T-helper 2 cell treated with Interferon-gamma antibody and Interleukin-4, amounts not matched to agents 5 μg/mL and 100 μg/mL, for 36 hours (primary cell): ENCODE measurements around the gene F13A1.
"Not testable (repeated sequence)": the region's sequence is repeated elsewhere in the genome, so short reads cannot be mapped to it uniquely, and the experiment has no call there.

Experiments used
- DNase-seq: peaks from one replicate; pipeline ENCODE4 v3.0.0; 2021; ENCODE audit warnings: low spot score
- H3K27ac Mint-ChIP-seq: one replicate; pipeline ENCODE4 v1.8.0; 2021; ENCODE audit warnings: mild to moderate bottlenecking, mixed read lengths
- H3K27me3 Mint-ChIP-seq: one replicate; pipeline ENCODE4 v1.8.0; 2021; ENCODE audit warnings: low read depth, mixed read lengths
- H3K36me3 Mint-ChIP-seq: one replicate; pipeline ENCODE4 v1.8.0; 2021; ENCODE audit warnings: low read depth, mixed read lengths
- H3K4me1 Mint-ChIP-seq: one replicate; pipeline ENCODE4 v1.8.0; 2021; ENCODE audit warnings: low read depth, mixed read lengths
- H3K4me3 Mint-ChIP-seq: one replicate; pipeline ENCODE4 v1.8.0; 2022; ENCODE audit warnings: mild to moderate bottlenecking, moderate library complexity, mixed read lengths
- H3K9me3 Mint-ChIP-seq: one replicate; pipeline ENCODE4 v1.8.0; 2021; ENCODE audit warnings: mixed read lengths

F13A1 gene

DNA sequence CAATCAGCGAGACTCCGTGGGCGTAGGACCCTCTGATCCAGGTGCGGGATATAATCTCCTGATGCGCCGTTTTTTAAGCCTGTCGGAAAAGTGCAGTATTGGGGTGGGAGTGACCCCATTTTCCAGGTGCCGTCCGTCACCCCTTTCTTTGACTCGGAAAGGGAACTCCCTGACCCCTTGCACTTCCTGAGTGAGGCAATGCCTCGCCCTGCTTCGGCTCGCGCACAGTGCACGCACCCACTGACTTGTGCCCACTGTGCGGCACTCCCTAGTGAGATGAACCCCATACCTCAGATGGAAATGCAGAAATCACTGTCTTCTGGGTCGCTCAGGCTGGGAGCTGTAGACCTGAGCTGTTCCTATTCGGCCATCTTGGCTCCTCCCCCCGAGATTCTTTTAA lies 20.1 kb downstream of the F13A1 start:
- not testable (repeated sequence) for H3K36me3 Mint-ChIP-seq, DNase-seq, H3K4me3 Mint-ChIP-seq, H3K27ac Mint-ChIP-seq, H3K27me3 Mint-ChIP-seq, H3K9me3 Mint-ChIP-seq, H3K4me1 Mint-ChIP-seq

DNA sequence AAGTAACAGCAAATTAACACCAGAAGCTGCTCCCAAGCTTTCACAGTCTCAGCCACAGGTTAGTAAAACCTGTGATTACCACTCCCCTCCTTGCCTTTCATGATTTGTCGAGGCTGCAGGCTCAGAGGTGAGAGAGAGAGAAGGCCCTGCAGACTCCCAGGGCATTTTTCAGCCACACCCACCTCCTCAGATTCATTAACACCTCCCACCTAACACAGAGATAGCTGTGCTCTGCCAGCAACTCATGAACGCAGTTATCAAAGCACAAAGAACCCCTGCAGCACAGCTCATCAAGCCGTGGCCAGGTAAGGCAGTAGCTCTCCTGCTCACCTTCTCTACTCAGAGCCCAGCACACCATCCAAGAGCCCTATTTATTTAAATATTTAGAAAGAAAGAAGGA lies 27.1 kb downstream of the F13A1 start:
- Mint-ChIP-seq H3K4me1 (no peaks in the 10 kb centered on the region), H3K9me3 (no peaks in the 10 kb centered on the region), H3K36me3 (no peaks in the 10 kb centered on the region), H3K4me3 (no peak overlapping the region), H3K27ac (no peak overlapping the region), H3K27me3 (peaks cover 7% of the 10 kb centered on the region)
- DNase-seq: no peak

DNA sequence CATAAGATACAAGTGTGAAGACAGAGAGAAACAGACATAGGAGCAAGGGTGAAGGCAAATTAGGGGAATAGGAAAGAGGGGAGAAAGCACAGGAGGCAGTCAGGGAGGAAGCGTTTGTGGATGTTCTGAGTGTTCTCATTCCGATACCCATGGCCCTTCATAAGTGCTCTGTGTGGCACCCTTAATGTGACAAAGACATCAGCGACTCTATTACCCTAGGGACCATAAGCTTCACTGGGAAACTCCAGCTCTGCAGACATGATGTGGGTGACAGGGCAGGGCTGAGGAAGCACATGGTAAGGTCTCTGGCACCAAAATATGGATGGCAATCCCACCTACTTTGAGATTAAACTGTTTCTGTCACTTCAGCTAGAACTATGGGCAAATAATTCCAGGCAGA lies 33.0 kb downstream of the F13A1 start:
- no peaks in the 10 kb centered on the region for H3K9me3 Mint-ChIP-seq
- H3K27ac Mint-ChIP-seq: no peak overlapping the region
- H3K4me1 Mint-ChIP-seq: no peaks in the 10 kb centered on the region

DNA sequence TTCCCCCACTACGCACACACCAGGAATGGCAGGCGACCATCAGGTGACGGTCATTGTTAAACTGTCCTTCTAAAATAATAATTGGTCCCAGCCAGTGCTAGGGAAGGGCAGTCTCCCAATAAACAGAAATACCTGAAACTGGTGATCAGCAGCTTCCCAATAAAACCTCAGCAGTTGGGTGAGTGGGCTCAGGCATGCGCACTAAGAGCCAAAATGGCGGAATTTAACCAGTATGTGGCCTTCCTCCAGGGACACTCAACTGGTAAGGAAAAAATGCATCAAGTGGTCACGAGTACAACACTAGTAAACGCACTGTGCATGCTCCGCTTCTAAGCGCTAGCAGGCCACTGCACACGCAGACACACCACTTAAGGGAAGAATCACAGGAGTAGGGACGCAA lies 34.8 kb downstream of the F13A1 start:
- no peaks in the 10 kb centered on the region for H3K4me1 Mint-ChIP-seq
- no peak overlapping the region for H3K27ac Mint-ChIP-seq
- no peaks in the 10 kb centered on the region for H3K36me3 Mint-ChIP-seq
- DNase-seq: no peak
- H3K4me3 Mint-ChIP-seq: no peak overlapping the region
- no peaks in the 10 kb centered on the region for H3K9me3 Mint-ChIP-seq
- peaks cover 12% of the 10 kb centered on the region for H3K27me3 Mint-ChIP-seq

More for the DNA sequence above, 33.0 kb downstream of the F13A1 start:
- no peak overlapping the region for H3K4me3 Mint-ChIP-seq
- H3K36me3 Mint-ChIP-seq: no peaks in the 10 kb centered on the region
- peaks cover 12% of the 10 kb centered on the region for H3K27me3 Mint-ChIP-seq
- DNase-seq: no peak

DNA sequence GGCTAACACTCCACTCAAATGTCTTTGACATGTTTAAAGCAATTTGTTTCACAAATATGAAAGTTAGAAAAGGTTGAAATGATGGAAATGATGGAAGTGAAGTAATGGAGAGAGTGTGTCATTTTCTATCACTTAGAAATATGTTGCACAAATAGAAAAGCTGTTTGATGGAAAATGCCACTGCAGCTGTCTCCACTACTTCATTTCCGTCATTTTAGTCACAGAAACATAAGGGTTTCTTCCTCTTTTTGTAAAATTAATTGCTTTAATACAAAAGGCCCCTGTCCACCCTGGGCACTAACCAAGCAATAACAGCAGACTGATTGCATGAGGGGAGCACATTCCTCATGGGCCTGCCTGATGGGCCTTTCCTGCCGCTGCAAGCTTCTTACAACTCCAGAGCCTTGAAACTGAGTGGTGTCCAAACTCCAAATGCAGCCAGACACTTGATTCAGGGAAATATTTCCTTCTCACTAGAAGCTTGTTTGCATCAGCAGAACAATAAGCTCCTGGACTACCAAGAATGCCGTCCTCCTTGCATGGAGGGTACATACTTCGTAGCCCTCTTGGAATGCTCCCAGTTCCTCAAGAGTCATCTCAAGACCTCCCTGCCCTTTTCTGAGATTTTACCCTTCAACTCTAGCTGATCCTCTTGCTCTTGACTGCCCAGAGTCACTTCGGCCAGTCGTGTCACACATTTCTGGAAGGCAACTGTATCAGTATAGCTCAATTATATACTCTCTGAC lies 36.1 kb downstream of the F13A1 start:
- Mint-ChIP-seq H3K9me3 (no peaks in the 10 kb centered on the region), H3K27ac (no peak overlapping the region), H3K36me3 (no peaks in the 10 kb centered on the region), H3K4me3 (no peak overlapping the region), H3K27me3 (peaks cover 9% of the 10 kb centered on the region), H3K4me1 (no peaks in the 10 kb centered on the region)
- no peak for DNase-seq

DNA sequence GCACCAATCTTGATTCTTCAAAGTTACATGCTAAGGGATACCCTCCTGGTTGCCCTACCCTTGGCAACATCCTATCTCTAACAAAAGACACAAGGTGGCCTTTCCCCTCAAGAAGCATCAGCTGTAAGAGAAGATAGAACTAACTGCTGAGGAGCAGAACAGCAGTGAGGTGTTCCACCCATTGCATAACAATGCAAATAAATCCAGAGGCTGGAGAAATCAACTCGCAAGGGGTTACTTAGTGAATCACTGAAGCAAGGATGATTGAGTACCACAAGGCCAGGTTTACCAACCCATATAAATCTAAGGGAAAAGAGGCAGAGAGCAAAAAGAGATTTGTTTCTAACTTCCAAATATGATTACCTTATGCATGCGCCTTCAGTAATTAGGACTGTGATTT lies 36.7 kb downstream of the F13A1 start:
- Mint-ChIP-seq H3K4me3 (no peak overlapping the region), H3K36me3 (no peaks in the 10 kb centered on the region), H3K27me3 (peaks cover 8% of the 10 kb centered on the region), H3K9me3 (no peaks in the 10 kb centered on the region), H3K27ac (no peak overlapping the region), H3K4me1 (no peaks in the 10 kb centered on the region)
- no peak for DNase-seq

DNA sequence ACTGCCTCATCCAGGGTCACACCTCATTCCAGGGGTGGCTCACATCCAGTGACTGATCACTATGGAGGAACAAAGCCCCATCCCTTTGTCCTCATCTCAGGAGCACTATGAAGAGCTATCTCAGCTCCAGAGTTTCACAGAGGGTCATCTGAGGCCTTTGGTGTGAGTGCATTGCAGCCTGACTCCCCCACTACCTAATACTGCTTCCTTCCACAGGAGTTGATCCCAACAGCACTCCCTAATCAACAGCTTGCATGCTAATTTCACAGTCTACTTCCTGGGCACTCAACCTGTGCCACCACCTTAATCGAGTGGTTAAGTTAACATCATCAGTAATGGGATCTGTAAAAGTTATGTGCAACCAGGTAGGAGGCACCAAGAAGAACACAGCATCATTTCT lies 37.7 kb downstream of the F13A1 start:
- no peak for DNase-seq
- Mint-ChIP-seq H3K4me3 (no peak overlapping the region), H3K27ac (no peak overlapping the region), H3K36me3 (no peaks in the 10 kb centered on the region), H3K4me1 (no peaks in the 10 kb centered on the region), H3K9me3 (no peaks in the 10 kb centered on the region), H3K27me3 (peaks cover 11% of the 10 kb centered on the region)

DNA sequence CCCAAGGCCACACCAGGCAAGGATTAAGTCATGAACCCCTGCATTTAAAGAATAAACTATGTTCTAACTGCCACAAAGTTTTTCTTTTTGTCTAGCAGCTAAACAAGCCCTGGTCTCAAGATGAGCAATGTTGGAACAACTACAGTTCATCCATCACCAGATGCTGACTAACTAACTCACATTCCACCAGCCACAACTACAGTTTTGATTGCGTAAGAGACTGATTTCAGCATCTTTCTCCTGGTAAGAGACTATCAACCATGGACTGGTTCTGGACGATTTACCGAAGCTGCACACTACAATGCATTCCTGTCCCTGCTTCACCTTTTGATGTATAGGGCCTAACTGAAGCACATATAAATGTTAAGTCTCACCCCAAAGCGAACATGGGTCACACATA lies 43.0 kb downstream of the F13A1 start:
- H3K4me1 Mint-ChIP-seq: no peaks in the 10 kb centered on the region
- H3K27ac Mint-ChIP-seq: no peak overlapping the region
- DNase-seq: no peak
- H3K9me3 Mint-ChIP-seq: no peaks in the 10 kb centered on the region
- peaks cover 6% of the 10 kb centered on the region for H3K27me3 Mint-ChIP-seq
- H3K36me3 Mint-ChIP-seq: no peaks in the 10 kb centered on the region
- H3K4me3 Mint-ChIP-seq: no peak overlapping the region

DNA sequence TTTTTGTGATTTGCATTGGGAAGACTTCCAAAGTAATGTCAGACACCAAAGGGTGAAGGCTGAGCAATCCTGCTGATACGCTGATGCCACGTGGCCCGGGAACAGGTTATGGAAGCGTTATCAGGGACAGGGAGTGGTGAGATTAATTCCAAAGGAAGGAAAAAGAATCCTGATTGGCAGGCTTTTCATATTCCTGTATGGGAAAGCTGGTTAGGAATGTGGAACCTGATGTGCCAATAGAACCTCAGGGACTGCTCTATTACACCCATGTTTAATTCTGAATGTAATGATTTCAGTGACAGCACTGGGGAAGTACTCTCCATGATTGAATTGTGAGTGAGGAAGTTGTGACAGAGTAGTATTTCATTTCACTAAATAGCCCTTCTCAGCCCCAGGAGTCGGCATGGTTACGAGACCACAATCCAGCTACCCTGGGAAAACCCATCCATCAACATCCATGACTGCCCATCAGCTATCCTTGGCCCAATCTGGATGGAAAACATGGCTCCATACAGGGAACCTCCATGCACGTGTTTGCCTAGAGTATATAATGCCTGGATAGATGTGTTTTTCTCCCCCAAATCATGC lies 49.4 kb downstream of the F13A1 start:
- Mint-ChIP-seq H3K4me3 (no peak overlapping the region), H3K4me1 (no peaks in the 10 kb centered on the region), H3K36me3 (no peaks in the 10 kb centered on the region), H3K9me3 (no peaks in the 10 kb centered on the region), H3K27me3 (no peaks in the 10 kb centered on the region), H3K27ac (no peak overlapping the region)
- no peak for DNase-seq

DNA sequence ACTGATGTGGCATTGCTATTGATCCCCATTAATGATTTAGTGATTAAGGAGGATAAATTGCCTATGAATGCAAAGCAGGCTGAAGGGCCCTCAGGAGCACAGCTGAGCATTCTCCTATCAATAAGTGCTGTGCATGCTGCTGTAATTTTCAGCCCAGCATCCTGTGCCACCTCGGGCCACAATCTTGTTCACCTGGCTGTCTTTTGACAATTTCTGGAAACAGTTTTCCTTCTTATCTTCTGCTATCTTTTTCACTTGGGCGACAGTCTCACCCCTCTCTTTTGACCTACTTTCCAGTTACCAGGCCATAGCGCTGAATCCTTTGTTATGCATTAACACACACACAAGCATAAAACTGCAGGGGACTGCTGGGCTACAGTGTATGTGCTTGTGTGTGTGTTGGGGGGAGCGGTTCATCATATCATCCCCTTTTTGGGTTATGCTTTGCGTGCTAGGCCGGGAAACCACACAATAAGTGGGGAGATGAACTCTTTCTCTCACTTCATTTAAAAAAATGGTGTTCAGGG lies 60.2 kb downstream of the F13A1 start:
- Mint-ChIP-seq H3K36me3 (no peaks in the 10 kb centered on the region), H3K4me3 (no peak overlapping the region), H3K9me3 (no peaks in the 10 kb centered on the region), H3K27ac (no peak overlapping the region), H3K27me3 (no peaks in the 10 kb centered on the region), H3K4me1 (no peaks in the 10 kb centered on the region)
- no peak for DNase-seq

DNA sequence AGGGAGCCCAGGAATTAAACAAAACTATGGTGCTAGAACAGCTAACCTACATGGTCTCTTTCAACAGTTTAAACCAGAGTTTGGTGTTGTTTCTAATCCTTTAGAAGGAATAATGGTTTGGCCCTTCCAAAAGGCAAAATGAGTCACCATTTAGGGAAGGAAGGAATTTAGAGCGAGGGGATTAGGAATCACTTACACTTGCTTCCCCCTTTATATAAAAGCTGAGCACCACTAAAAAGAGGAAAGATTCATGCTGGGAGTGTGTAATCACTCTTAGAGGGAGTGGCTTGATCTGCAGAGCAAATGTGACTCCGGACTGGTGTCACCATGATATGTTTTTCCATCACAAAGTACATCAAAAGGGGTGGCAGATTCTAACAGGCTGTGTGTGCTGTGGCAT lies 63.6 kb downstream of the F13A1 start:
- DNase-seq: no peak

DNA sequence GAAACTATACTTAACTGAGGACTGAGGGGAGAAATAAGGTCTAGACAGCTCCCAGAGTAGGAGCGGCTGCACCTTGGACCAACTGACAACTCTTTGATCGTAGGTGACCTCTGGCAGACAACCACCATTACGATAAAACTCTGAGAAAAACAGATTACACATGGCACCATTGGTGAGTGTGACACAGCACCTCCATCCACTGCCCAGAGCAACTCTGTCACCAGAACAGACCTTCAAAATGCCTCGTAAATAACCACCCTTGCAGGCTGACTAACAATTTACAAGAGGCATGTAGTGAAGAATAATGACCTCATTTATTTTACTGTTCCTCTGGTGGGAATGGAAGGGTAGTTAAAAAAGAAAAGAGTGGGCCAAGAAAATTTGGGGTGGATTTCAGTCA lies 64.2 kb downstream of the F13A1 start:
- Mint-ChIP-seq H3K4me1 (no peaks in the 10 kb centered on the region), H3K27me3 (peaks cover 5% of the 10 kb centered on the region), H3K4me3 (no peak overlapping the region), H3K36me3 (no peaks in the 10 kb centered on the region), H3K27ac (no peak overlapping the region), H3K9me3 (no peaks in the 10 kb centered on the region)
- DNase-seq: no peak

More for the DNA sequence above, 63.6 kb downstream of the F13A1 start:
- H3K27me3 Mint-ChIP-seq: peaks cover 2% of the 10 kb centered on the region
- H3K27ac Mint-ChIP-seq: no peak overlapping the region
- no peaks in the 10 kb centered on the region for H3K9me3 Mint-ChIP-seq
- no peak overlapping the region for H3K4me3 Mint-ChIP-seq
- H3K36me3 Mint-ChIP-seq: no peaks in the 10 kb centered on the region
- H3K4me1 Mint-ChIP-seq: no peaks in the 10 kb centered on the region

DNA sequence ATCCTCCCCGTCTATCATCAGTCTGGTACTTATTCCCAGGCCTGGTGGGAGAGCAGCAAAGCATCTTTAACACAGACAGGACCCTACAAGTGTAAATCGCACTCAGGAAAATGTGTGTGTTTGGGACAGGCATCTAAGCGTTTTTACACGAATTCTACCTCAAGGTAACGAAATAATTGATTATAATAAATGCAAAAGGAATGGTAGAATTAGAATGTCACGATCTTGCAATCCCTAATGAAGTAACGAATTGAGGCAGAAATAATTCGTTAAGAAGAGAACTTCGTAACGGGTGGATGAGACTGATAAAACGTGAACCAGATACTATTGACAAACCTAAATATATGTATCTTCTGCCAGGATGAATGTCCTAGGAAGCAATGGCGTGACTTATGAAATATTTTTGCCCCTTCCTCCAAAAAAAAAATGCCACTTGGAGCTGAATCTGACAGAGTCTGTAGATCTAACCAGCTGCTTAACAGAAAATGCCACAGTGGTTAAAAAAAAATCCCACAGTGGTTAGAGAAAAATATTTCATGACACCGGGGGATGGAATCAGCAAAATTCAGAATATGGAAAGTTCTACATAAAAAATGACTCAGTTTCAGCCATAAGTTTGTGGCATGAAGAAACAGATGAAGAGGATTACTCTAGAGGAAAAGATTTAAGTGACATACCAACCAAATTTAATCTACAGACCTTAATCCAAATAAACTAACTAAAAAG lies 68.7 kb downstream of the F13A1 start:
- H3K27me3 Mint-ChIP-seq: peaks cover 9% of the 10 kb centered on the region
- no peaks in the 10 kb centered on the region for H3K4me1 Mint-ChIP-seq
- no peak overlapping the region for H3K4me3 Mint-ChIP-seq
- H3K27ac Mint-ChIP-seq: no peak overlapping the region
- H3K9me3 Mint-ChIP-seq: no peaks in the 10 kb centered on the region
- no peaks in the 10 kb centered on the region for H3K36me3 Mint-ChIP-seq
- DNase-seq: no peak

DNA sequence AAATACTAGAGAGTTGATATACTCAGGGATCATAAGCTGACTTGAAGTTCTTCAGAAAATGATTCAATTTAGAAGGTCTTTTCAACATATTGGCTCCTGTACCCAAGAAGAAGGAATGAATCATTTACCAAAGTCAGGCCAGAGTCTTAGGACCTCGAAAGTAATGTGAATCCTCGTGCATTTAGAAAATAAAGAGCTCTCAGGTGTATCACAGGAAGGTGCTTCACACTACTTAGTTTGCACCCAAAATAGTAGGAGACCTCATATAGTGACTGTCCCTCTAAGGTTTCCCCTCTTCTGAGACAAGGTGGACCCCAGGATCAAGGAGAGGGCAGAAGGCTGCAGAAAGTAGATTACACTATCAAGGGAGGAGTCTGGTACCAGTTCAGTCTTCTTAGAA lies 71.8 kb downstream of the F13A1 start:
- no peak overlapping the region for H3K27ac Mint-ChIP-seq
- H3K9me3 Mint-ChIP-seq: no peaks in the 10 kb centered on the region
- no peaks in the 10 kb centered on the region for H3K36me3 Mint-ChIP-seq
- peaks cover 9% of the 10 kb centered on the region for H3K27me3 Mint-ChIP-seq
- no peaks in the 10 kb centered on the region for H3K4me1 Mint-ChIP-seq
- no peak for DNase-seq
- H3K4me3 Mint-ChIP-seq: no peak overlapping the region
